ENCODE measurements around the gene TOP1. TPM values are rescaled to one million over a fixed set of nuclear protein-coding genes. Genes with fewer than 3 reads are reported as not detected.

Gene TOP1
- total and polyA plus RNA-seq, 12 donors: 19.6 to 96.6 (median 27.3) TPM

DNA sequence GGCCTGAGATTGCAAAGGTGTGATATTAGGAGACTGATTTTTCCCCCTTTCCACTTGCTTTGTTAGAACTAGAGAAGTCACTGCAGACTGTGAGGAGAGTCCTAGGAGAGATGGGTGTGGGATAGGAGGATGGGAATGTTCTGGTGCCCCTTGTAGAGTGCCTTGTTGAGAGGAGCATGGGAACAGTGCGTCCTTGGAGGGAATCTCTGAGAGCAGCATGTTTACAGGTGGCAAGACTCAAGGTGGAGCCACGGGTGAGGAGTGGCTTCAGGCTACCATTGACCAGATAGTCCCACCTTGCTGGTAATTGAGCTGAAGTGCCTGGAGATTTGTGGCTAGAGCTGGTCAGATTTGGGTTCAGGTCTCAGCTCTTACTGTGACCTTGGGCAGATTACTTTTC lies 114.7 kb downstream of the TOP1 start:
- intact Hi-C loops (cut with DNase I): no loop called here
- no peak for DNase-seq
- Histone ChIP-seq H3K4me3 (no peak overlapping the region), H3K36me3 (replicated peaks in 1 of 2) (no peaks in the 10 kb centered on the region), H3K9me3 (replicated peaks in 1 of 3) (no peaks in the 10 kb centered on the region), H3K4me1 (replicated peaks in 1 of 2) (peaks cover 8 to 77% of the 10 kb centered on the region in 2 donors), H3K27ac (peak overlapping the region in 1 of 5 donors; percentile 7), H3K27me3 (no peaks in the 10 kb centered on the region)
- 72 to 79% (median 77%) methylated on average over 2 of the region's 2 CpGs for WGBS, 4 donors
- TF ChIP-seq, protein P1, sequence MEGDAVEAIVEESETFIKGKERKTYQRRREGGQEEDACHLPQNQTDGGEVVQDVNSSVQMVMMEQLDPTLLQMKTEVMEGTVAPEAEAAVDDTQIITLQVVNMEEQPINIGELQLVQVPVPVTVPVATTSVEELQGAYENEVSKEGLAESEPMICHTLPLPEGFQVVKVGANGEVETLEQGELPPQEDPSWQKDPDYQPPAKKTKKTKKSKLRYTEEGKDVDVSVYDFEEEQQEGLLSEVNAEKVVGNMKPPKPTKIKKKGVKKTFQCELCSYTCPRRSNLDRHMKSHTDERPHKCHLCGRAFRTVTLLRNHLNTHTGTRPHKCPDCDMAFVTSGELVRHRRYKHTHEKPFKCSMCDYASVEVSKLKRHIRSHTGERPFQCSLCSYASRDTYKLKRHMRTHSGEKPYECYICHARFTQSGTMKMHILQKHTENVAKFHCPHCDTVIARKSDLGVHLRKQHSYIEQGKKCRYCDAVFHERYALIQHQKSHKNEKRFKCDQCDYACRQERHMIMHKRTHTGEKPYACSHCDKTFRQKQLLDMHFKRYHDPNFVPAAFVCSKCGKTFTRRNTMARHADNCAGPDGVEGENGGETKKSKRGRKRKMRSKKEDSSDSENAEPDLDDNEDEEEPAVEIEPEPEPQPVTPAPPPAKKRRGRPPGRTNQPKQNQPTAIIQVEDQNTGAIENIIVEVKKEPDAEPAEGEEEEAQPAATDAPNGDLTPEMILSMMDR (IDR thresholded peaks at IDR 0.05): no peak
- TF ChIP-seq POLR2A (IDR thresholded peaks at IDR 0.05): no peak

DNA sequence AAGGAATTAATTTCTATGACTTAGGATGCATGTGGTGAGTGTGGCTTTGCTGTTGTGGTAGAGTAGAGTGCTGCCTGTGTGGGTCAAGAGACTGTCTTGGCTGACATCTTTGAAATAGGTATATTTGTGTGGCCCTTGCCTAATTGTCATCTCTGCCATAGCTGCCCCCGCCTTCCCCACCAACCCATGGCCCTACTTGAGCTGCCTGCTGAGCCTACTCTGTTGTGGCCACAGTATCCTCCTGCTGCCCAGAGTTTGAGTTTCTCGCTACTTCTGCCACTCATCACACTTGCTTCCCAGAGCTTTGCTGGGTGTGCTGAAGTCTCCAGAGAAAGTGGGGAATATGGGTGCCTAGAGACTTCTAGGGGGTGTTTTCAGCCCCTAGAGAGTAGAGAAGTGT lies 116.7 kb downstream of the TOP1 start:
- TF ChIP-seq, protein P1 (IDR thresholded peaks at IDR 0.05): no peak
- TF ChIP-seq POLR2A (IDR thresholded peaks at IDR 0.05): no peak
- Histone ChIP-seq H3K36me3 (replicated peaks in 1 of 2) (no peaks in the 10 kb centered on the region), H3K4me3 (no peak overlapping the region), H3K27me3 (no peaks in the 10 kb centered on the region), H3K27ac (peak overlapping the region in 2 of 5 donors; percentile 17 to 65), H3K9me3 (replicated peaks in 1 of 3) (no peaks in the 10 kb centered on the region), H3K4me1 (replicated peaks in 1 of 2) (peaks cover 15 to 76% of the 10 kb centered on the region in 2 donors)
- intact Hi-C loops (cut with DNase I): no loop called here
- no peak for DNase-seq
- 95 to 100% (median 97%) methylated on average over 2 of the region's 2 CpGs for WGBS, 4 donors

DNA sequence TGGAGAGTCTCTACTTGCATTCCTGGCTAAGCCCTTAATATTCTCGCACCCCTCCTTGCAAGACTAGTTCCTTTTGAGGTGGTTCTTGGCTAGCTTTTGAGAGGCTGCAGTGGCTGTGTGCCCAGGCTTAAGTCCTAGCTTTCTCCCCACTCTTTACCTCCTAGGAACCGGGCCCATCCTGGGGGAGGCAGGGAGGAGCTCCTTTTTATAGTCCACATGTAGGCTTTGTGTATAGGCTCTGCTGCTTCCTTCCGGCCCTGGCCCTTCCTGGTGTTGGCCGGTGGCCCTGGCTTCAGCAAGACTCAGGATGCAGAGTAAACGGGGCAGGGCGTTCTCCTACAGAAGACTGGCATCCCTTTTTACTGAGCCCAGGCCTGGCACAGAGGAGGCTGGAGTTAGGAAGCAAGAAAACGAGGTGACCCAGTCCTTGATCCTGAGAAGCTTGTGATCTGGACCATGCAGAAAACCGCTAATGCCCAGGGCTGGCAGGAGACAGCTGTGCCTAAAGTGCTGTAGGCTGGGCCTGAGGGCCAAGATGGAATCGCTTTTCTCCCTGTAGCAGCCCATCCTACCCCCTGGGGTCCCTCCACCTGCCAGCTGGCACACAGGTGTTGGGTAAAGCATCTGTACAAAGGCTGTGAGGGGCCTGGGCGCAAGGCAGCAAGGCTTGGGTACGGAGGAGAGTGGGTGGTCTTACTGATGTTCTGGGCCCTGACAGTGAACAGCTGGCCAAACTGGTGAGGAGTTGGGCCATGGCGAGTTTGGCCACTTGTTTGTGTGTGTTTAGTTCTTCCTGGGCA lies 117.4 kb downstream of the TOP1 start:
- WGBS, 4 donors: 68 to 80% (median 73%) methylated on average over 8 to 12 of the region's 12 CpGs
- no peaks in the 10 kb centered on the region for H3K36me3 ChIP-seq (replicated peaks in 1 of 2)
- peak in 2 of 7 donors; percentile 25 to 51 for DNase-seq
- H3K9me3 ChIP-seq (replicated peaks in 1 of 3): no peaks in the 10 kb centered on the region
- TF ChIP-seq, protein P1 (IDR thresholded peaks at IDR 0.05): no peak
- TF ChIP-seq POLR2A (IDR thresholded peaks at IDR 0.05): no peak
- intact Hi-C loops (cut with DNase I): no loop called here
- peaks cover 15 to 76% of the 10 kb centered on the region in 2 donors for H3K4me1 ChIP-seq (replicated peaks in 1 of 2)
- H3K4me3 ChIP-seq: no peak overlapping the region
- no peaks in the 10 kb centered on the region for H3K27me3 ChIP-seq
- H3K27ac ChIP-seq: peak overlapping the region in 2 of 5 donors; percentile 44 to 65

DNA sequence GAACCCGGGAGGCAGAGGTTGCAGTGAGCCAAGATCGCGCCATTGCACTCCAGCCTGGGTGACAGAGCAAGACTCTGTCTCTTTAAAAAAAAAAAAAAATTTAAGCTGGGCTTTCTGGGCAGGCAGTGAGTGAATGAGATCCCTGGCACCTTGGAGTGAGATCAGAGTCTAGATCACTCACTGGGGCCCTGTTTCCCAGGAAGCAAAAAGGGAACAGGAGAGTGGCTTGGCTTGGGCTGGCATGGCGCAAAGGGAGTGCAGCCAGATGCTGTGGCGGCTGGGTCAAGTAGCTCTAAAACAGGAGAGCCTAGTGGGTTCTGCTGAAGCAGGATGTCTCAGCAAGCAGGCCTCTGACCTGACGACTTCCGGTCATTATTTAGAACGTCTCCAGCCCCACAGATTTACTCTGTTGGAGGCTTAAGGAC lies 119.2 kb downstream of the TOP1 start:
- Histone ChIP-seq H3K36me3 (replicated peaks in 1 of 2) (no peaks in the 10 kb centered on the region), H3K4me3 (no peak overlapping the region), H3K4me1 (replicated peaks in 1 of 2) (peaks cover 15 to 69% of the 10 kb centered on the region in 2 donors), H3K27me3 (no peaks in the 10 kb centered on the region), H3K27ac (peak overlapping the region in 2 of 5 donors; percentile 40 to 65), H3K9me3 (replicated peaks in 1 of 3) (no peaks in the 10 kb centered on the region)
- peak in 6 of 7 donors; percentile 31 to 72 (median 54) for DNase-seq
- WGBS, 4 donors: 71 to 80% (median 76%) methylated on average over 8 of the region's 8 CpGs
- intact Hi-C loops (cut with DNase I): no loop called here
- TF ChIP-seq POLR2A (IDR thresholded peaks at IDR 0.05): no peak
- TF ChIP-seq, protein P1 (IDR thresholded peaks at IDR 0.05): no peak
